Keratinocyte (primary cell): ENCODE results near the gene UBQLN4.

Source experiments
- EZH2 ChIP-seq: IDR thresholded peaks from one replicate; pipeline ENCODE4 v1.6.1; 2012; ENCODE audit warnings: inconsistent platforms, mild to moderate bottlenecking, low read length, moderate library complexity
- TF ChIP-seq, protein P1 (sequence below), 3 experiments: IDR thresholded peaks in 1 of 3; conservative IDR thresholded peaks in 1 of 3; optimal IDR thresholded peaks in 1 of 3; 2 replicates in 2 of 3; 3 replicates in 1 of 3; pipeline versions ENCODE3 to v1.5.1; 2011; ENCODE audit warnings: low read length in 3 of 3, mild to moderate bottlenecking in 3 of 3, moderate library complexity in 2 of 3, control low read depth in 1 of 3, inconsistent platforms in 1 of 3; ENCODE audit not compliant: insufficient read depth in 2 of 3; ENCODE audit errors: extremely low read depth in 1 of 3

DNA sequence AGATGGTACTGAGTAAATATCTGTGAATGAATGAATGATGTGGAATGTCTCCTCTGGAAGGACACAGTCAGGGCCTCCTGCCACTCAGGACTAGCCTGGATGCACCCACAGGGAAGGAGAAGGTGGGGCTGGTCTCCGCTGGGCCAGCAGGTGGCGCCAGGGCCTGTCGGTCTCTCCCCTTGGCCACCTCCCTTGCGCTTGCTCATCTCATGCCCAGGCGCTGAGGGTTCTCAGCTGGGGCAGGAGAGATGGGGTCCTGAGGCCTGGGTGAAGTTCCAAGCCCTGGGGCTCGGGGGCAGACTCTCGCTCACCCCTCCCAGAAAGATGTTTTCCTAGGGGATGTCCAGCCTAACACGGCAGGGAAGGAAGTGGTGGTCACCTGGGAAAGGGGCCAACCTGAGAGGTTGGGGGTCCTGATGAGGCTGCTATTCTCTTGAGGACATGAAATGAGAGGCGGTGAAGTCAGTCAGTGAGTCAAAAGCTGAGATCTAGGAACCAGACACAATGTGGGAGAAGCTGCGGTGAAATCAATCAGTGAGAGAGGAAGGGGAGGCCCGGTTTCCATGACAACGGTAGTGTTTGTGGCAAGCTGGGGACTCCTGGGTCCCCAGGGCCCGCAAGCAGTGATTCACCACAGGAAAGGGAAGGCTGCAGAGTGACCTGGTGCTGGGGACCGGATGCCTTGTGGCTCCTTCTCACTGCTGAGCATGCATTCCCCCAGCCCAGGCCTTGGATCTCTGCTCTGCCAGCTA is 43.2 kb upstream of the UBQLN4 start:
- no peak for TF ChIP-seq EZH2
- TF ChIP-seq, protein P1, sequence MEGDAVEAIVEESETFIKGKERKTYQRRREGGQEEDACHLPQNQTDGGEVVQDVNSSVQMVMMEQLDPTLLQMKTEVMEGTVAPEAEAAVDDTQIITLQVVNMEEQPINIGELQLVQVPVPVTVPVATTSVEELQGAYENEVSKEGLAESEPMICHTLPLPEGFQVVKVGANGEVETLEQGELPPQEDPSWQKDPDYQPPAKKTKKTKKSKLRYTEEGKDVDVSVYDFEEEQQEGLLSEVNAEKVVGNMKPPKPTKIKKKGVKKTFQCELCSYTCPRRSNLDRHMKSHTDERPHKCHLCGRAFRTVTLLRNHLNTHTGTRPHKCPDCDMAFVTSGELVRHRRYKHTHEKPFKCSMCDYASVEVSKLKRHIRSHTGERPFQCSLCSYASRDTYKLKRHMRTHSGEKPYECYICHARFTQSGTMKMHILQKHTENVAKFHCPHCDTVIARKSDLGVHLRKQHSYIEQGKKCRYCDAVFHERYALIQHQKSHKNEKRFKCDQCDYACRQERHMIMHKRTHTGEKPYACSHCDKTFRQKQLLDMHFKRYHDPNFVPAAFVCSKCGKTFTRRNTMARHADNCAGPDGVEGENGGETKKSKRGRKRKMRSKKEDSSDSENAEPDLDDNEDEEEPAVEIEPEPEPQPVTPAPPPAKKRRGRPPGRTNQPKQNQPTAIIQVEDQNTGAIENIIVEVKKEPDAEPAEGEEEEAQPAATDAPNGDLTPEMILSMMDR (optimal IDR thresholded peaks at IDR 0.05 in 1 of 3, IDR thresholded peaks at IDR 0.05 in 1 of 3, conservative IDR thresholded peaks at IDR 0.05 in 1 of 3; ENCODE audit: extremely low read depth in 1 of 3, insufficient read depth in 2 of 3, low read length in 3 of 3), result peak in 2 of 3 experiments; percentile 98 to 99
